ENCODE results near the gene PLXNB2. TPM values are rescaled to one million over a fixed set of nuclear protein-coding genes. Genes with fewer than 3 reads are reported as not detected.
A peak's percentile ranks its signal among the peaks of the same experiment; 100 is the strongest.

PLXNB2 gene
- total and polyA plus RNA-seq, 4 donors = 41.1 to 97.3 (median 81.1) TPM

- Histone ChIP-seq H3K27ac (ENCODE audit: low read depth, low read length) (no peak overlapping the region), H3K27me3 (ENCODE audit: control insufficient read depth, insufficient read depth, low read length) (no peaks in the 10 kb centered on the region), H3K9me3 (ENCODE audit: control insufficient read depth, insufficient read depth, low read length) (no peaks in the 10 kb centered on the region), H3K4me3 (ENCODE audit: low read depth, low read length) (no peak overlapping the region), H3K36me3 (ENCODE audit: control insufficient read depth, insufficient read depth, low read length) (peaks cover 66% of the 10 kb centered on the region), H3K4me1 (ENCODE audit: control insufficient read depth, insufficient read depth, low read length) (peaks cover 63% of the 10 kb centered on the region)
- 90% methylated on average over 28 of the region's 29 CpGs for WGBS (ENCODE audit: insufficient coverage)
- no peak for DNase-seq (ENCODE audit: low read depth in 4 of 6, low spot score in 6 of 6)
These were observed 59.0 kb downstream of the PLXNB2 start for GRCh38 chr22:50248196-50249081.

DNA sequence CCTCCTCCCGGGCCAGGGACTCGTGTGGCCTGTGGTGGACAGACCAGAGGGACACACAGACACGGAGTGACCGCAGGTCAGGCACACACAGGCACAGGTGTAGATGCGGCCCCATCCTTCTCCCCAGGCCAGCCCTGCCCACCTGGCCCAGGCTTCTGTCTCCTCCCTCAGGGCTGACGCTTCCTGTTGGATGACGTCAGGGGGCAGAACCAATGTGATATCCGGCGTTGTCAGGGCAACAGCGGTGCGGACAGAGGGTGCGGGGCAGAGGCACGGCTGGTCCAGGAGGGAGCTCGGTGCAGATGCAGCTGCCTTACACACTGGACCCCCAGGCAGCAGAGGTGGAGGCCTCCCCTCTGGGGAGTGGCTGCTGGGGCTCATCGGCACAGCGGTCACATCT is 59.7 kb downstream of the PLXNB2 start:
- 37% methylated on average over 16 of the region's 16 CpGs for WGBS (ENCODE audit: insufficient coverage)
- H3K9me3 ChIP-seq (ENCODE audit: control insufficient read depth, insufficient read depth, low read length) = no peaks in the 10 kb centered on the region
- DNase-seq (ENCODE audit: low read depth in 4 of 6, low spot score in 6 of 6) = peak in 1 of 6 donors; percentile 29
- H3K27ac ChIP-seq (ENCODE audit: low read depth, low read length) = no peak overlapping the region
- no peak overlapping the region for H3K4me3 ChIP-seq (ENCODE audit: low read depth, low read length)
- H3K4me1 ChIP-seq (ENCODE audit: control insufficient read depth, insufficient read depth, low read length) = peaks cover 69% of the 10 kb centered on the region
- peaks cover 61% of the 10 kb centered on the region for H3K36me3 ChIP-seq (ENCODE audit: control insufficient read depth, insufficient read depth, low read length)
- H3K27me3 ChIP-seq (ENCODE audit: control insufficient read depth, insufficient read depth, low read length) = no peaks in the 10 kb centered on the region

DNA sequence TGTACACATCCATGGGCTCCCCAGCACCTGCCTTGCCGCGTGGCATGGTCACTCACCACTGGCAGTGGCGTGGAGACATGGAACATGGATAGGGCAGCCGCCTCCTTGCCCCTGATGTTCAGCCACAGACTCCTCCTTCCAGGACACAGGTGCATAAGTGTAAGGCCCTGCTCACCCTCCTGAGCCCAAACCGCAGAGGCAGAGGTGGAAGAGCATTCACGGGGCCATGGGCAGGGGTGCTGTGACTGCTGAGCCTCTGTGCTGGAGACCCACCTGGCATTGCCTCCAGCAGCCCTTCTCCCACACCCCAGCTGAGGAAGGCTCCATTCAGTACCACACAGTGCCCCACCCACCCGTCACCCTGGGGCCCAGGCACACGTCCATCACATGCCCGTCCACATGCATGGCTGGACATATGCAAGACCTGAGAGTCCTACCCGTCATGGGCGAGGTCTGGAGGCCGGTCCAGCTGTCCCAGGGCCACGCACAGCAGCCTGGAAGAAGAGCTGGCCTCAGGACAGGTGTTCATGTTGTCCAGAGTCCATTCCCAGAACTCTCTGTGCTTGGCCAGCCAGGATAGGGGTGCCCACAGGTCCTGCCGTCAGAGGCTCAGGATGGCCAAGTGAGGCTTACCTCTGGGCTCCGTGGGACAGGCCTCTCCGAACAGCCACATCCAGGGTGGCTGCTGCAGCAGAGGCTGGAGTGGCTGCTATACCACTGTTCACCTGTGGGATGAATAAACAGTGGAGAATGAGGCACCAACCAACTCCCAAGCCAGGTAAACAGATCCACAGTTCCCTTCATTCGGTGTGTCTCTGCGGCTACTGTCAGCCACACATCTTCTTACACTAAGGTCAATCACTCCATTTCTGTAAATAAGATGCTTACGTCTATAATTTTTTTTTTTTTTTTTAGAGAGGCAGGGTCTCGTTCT is 60.9 kb downstream of the PLXNB2 start:
- Histone ChIP-seq H3K4me1 (ENCODE audit: control insufficient read depth, insufficient read depth, low read length) (peaks cover 67% of the 10 kb centered on the region), H3K9me3 (ENCODE audit: control insufficient read depth, insufficient read depth, low read length) (no peaks in the 10 kb centered on the region), H3K36me3 (ENCODE audit: control insufficient read depth, insufficient read depth, low read length) (peaks cover 50% of the 10 kb centered on the region), H3K4me3 (ENCODE audit: low read depth, low read length) (no peak overlapping the region), H3K27me3 (ENCODE audit: control insufficient read depth, insufficient read depth, low read length) (no peaks in the 10 kb centered on the region), H3K27ac (ENCODE audit: low read depth, low read length) (no peak overlapping the region)
- 88% methylated on average over 17 of the region's 20 CpGs for WGBS (ENCODE audit: insufficient coverage)
- no peak for DNase-seq (ENCODE audit: low read depth in 4 of 6, low spot score in 6 of 6)

DNA sequence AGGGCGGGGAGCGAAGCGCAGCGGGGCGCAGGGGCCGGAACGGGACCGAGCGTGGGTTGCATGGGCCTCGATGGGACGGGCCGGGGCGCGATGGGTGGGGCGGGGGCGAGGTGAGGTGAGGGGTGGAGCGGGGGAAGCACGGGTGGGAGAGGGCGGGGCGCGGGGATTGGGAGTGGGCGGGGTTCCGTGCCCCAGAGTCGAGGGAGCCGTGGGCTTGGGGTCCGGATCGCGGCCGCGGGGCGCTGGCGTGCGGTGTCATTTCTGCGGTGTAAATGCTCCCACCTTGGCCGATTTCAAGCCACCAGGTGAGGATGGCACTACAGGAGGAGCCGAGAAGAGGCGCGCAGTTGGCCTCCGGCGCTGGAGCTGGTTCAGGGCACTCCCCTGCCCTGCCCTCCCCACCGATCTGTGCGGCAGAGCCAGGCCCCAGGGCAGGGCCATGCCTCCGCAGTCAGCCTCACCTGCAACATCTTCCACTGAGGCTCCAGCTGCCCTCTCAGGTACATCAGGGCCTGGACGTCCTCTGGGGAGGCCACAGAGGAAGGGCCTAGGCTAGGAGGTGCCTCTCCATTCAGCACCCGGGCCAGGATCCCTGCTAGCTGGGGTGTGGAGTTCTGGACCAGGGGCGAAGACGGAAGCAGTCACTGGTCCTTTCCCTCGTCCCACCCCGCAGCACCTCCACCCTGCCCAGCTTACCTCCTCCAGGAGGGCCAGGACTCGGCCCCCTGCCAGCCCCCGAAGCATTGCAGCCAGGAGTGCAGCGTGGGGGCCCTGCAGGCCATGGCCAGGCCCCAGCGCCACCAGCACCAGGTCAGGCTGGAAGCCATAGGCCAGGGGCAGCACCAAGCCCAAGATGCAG is 62.0 kb downstream of the PLXNB2 start:
- no peak for DNase-seq (ENCODE audit: low read depth in 4 of 6, low spot score in 6 of 6)
- Histone ChIP-seq H3K4me1 (ENCODE audit: control insufficient read depth, insufficient read depth, low read length) (peaks cover 69% of the 10 kb centered on the region), H3K4me3 (ENCODE audit: low read depth, low read length) (peak overlapping the region; percentile 86), H3K27me3 (ENCODE audit: control insufficient read depth, insufficient read depth, low read length) (no peaks in the 10 kb centered on the region), H3K27ac (ENCODE audit: low read depth, low read length) (peak overlapping the region; percentile 87), H3K36me3 (ENCODE audit: control insufficient read depth, insufficient read depth, low read length) (peaks cover 54% of the 10 kb centered on the region), H3K9me3 (ENCODE audit: control insufficient read depth, insufficient read depth, low read length) (no peaks in the 10 kb centered on the region)
- 16% methylated on average over 46 of the region's 53 CpGs for WGBS (ENCODE audit: insufficient coverage)

DNA sequence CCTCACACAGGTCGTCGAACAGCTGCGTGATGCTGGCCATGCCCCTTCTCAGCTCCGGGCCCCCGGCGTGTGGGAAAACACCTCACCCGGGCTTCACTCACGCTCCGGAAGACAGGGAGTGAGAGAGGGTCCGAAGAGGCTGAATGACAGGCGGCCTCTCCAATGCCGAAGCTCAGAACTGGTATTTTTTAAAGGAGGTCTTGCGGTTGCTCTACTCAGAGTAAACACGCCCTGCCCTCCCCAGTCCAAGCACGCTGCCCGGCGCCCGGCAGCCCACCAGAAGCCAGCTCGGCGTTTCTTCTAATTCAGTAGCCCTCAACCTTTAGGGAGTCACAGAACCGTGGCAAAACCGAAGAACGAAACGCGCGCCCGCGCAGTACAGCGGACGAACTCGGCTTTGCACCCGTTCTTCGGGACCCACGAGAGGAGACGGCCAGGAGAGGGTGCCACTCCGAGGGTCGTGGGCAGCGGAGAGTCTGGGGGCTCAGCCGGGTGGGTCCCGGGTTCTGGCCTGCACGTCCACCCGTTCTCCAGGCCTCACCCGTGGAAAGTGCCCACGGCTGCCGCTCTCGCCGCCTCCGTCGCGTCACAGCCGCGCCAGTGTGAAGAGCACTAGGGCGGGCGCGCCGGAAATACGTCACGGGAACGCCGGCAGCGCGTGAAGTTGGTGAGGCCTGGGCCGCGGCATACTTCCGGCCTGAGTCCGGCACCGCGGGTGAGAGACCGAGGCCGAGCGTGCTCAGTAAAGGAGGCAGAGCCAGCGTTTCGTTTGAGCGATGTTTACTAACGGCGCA is 62.8 kb downstream of the PLXNB2 start, which contains the start of gene TUBGCP6:
Gene TUBGCP6, minus strand, starts transcription at position 604 of the 794 bp plus-strand sequence. Its CDS starts 564 bp downstream, at position 40.
- Histone ChIP-seq H3K36me3 (ENCODE audit: control insufficient read depth, insufficient read depth, low read length) (peaks cover 54% of the 10 kb centered on the region), H3K9me3 (ENCODE audit: control insufficient read depth, insufficient read depth, low read length) (no peaks in the 10 kb centered on the region), H3K27me3 (ENCODE audit: control insufficient read depth, insufficient read depth, low read length) (no peaks in the 10 kb centered on the region), H3K4me1 (ENCODE audit: control insufficient read depth, insufficient read depth, low read length) (peaks cover 62% of the 10 kb centered on the region), H3K27ac (ENCODE audit: low read depth, low read length) (peak within 1 kb of the TSS; percentile 87), H3K4me3 (ENCODE audit: low read depth, low read length) (peak within 1 kb of the TSS; percentile 86)
- under 1% methylated on average over 75 of the region's 76 CpGs for WGBS (ENCODE audit: insufficient coverage)
- DNase-seq (ENCODE audit: low read depth in 4 of 6, low spot score in 6 of 6) = peak; percentile 82 to 98 (median 93)

DNA sequence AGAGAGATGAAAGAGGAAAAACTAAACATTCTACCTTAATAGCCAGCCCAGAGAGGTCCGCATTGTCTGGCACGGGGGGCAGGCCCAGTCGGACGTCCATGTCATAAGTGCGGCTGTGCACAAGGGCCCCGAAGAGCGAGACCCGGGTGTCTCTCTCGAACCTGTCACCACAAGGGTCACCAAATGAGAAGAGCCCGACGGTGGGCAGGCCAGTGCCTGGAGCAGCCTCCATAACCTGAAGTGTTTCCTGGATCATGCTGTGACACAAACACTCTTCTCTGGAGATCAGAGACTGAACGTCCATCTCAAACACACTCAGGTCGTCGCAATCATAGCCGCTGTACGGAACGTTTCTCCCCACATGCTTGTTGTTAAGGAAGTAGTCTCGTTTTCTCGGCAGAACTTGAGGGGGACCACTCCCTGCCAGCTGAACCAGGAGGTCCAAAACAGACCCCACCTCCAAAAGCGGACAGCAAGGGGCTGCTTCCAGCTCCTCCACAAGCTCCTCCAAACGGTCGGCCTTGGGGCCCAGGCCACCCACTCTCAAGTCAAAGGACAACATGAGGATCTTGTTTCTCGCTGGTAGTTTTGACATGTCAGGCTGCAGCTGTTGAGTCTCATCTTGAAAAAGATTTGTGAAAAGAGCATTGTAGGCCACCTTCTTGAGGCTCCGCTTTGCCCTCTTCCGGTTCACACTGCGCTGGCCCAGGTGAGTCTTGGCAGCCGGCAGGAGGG is 63.6 kb downstream of the PLXNB2 start:
- Histone ChIP-seq H3K36me3 (ENCODE audit: control insufficient read depth, insufficient read depth, low read length) (peaks cover 55% of the 10 kb centered on the region), H3K9me3 (ENCODE audit: control insufficient read depth, insufficient read depth, low read length) (no peaks in the 10 kb centered on the region), H3K4me3 (ENCODE audit: low read depth, low read length) (peak overlapping the region; percentile 86), H3K4me1 (ENCODE audit: control insufficient read depth, insufficient read depth, low read length) (peaks cover 59% of the 10 kb centered on the region), H3K27me3 (ENCODE audit: control insufficient read depth, insufficient read depth, low read length) (no peaks in the 10 kb centered on the region), H3K27ac (ENCODE audit: low read depth, low read length) (peak overlapping the region; percentile 87)
- WGBS (ENCODE audit: insufficient coverage) = 38% methylated on average over 22 of the region's 27 CpGs
- DNase-seq (ENCODE audit: low read depth in 4 of 6, low spot score in 6 of 6) = no peak

GRCh38 chr22:50242406-50242949 is 65.0 kb downstream of the PLXNB2 start:
- 47% methylated on average over 4 of the region's 14 CpGs for WGBS (ENCODE audit: insufficient coverage)
- Histone ChIP-seq H3K27ac (ENCODE audit: low read depth, low read length) (no peak overlapping the region), H3K36me3 (ENCODE audit: control insufficient read depth, insufficient read depth, low read length) (peaks cover 53% of the 10 kb centered on the region), H3K9me3 (ENCODE audit: control insufficient read depth, insufficient read depth, low read length) (no peaks in the 10 kb centered on the region), H3K27me3 (ENCODE audit: control insufficient read depth, insufficient read depth, low read length) (no peaks in the 10 kb centered on the region), H3K4me1 (ENCODE audit: control insufficient read depth, insufficient read depth, low read length) (peaks cover 47% of the 10 kb centered on the region), H3K4me3 (ENCODE audit: low read depth, low read length) (peak overlapping the region; percentile 9)
- DNase-seq (ENCODE audit: low read depth in 4 of 6, low spot score in 6 of 6) = no peak

DNA sequence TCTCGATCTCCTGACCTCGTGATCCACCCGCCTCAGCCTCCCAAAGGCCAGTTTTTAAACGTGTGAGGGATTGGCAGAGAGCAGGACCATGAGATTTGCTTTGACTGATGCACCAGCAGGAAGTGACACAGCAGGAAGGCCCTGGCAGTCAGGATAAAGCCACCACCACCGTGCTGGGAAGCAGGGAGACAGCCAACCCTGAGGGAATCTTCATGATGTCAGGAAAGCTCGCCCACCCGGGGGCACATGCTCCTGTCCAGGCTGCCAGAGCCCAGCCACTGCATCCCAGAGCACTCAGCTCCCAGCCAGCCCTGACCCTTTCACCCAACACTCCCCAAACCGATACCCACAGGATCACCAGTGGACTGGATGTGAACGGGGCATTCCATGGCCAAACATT is 68.7 kb downstream of the PLXNB2 start:
- WGBS (ENCODE audit: insufficient coverage) = 87% methylated on average over 7 of the region's 9 CpGs
- no peak for DNase-seq (ENCODE audit: low read depth in 4 of 6, low spot score in 6 of 6)
- no peak overlapping the region for H3K4me3 ChIP-seq (ENCODE audit: low read depth, low read length)

More for the DNA sequence above, 68.7 kb downstream of the PLXNB2 start:
- Histone ChIP-seq H3K36me3 (ENCODE audit: control insufficient read depth, insufficient read depth, low read length) (peaks cover 60% of the 10 kb centered on the region), H3K27ac (ENCODE audit: low read depth, low read length) (no peak overlapping the region), H3K4me1 (ENCODE audit: control insufficient read depth, insufficient read depth, low read length) (peaks cover 31% of the 10 kb centered on the region), H3K9me3 (ENCODE audit: control insufficient read depth, insufficient read depth, low read length) (no peaks in the 10 kb centered on the region), H3K27me3 (ENCODE audit: control insufficient read depth, insufficient read depth, low read length) (no peaks in the 10 kb centered on the region)
